ENCODE results near the gene MICAL3. TPM values are rescaled to one million over a fixed set of nuclear protein-coding genes. Genes with fewer than 3 reads are reported as not detected.

The MICAL3 gene
- polyA plus RNA-seq, 1 of the 3 experiments (the other 2 are of a cell fraction): 83.1 TPM

DNA sequence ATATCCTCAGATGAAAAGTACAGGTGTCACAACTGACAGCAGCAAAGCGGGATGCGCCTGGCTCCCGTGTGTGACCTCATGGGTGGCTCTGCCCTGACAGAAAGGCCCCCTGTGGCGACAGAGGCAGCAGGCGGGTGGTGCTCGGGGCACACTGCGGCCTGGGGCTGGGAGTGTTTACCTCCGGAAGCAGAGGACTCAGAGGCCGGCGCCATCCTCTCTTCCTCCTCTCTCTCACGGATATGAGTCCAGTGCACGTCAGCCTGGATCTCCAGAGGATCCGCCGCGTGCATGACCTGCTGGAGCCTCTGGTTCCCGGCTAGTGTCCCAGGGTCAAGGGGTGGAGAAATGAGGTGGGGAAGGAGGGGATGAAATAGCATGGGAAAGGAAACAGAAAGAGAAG, 196.9 kb downstream of the MICAL3 start:
- no peak for TF ChIP-seq FOXJ3 (CRISPR knock-in tag; IDR thresholded peaks at IDR 0.05)
- TF ChIP-seq, protein P1, sequence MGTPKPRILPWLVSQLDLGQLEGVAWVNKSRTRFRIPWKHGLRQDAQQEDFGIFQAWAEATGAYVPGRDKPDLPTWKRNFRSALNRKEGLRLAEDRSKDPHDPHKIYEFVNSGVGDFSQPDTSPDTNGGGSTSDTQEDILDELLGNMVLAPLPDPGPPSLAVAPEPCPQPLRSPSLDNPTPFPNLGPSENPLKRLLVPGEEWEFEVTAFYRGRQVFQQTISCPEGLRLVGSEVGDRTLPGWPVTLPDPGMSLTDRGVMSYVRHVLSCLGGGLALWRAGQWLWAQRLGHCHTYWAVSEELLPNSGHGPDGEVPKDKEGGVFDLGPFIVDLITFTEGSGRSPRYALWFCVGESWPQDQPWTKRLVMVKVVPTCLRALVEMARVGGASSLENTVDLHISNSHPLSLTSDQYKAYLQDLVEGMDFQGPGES (IDR thresholded peaks at IDR 0.05; ENCODE audit: low read depth, low read length): no peak
- no peak for TF ChIP-seq NFIC (IDR thresholded peaks at IDR 0.05; ENCODE audit: borderline replicate concordance)
- TF ChIP-seq, protein P2, sequence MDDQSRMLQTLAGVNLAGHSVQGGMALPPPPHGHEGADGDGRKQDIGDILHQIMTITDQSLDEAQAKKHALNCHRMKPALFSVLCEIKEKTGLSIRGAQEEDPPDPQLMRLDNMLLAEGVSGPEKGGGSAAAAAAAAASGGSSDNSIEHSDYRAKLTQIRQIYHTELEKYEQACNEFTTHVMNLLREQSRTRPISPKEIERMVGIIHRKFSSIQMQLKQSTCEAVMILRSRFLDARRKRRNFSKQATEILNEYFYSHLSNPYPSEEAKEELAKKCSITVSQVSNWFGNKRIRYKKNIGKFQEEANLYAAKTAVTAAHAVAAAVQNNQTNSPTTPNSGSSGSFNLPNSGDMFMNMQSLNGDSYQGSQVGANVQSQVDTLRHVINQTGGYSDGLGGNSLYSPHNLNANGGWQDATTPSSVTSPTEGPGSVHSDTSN (IDR thresholded peaks at IDR 0.05): no peak
- CTCF ChIA-PET: interaction anchor here (7.4 kb wide), 1 partner anchor 248 kb away, joined by 186 read pairs; the partner anchor contains the start of gene PEX26
- DNase-seq: no peak

DNA sequence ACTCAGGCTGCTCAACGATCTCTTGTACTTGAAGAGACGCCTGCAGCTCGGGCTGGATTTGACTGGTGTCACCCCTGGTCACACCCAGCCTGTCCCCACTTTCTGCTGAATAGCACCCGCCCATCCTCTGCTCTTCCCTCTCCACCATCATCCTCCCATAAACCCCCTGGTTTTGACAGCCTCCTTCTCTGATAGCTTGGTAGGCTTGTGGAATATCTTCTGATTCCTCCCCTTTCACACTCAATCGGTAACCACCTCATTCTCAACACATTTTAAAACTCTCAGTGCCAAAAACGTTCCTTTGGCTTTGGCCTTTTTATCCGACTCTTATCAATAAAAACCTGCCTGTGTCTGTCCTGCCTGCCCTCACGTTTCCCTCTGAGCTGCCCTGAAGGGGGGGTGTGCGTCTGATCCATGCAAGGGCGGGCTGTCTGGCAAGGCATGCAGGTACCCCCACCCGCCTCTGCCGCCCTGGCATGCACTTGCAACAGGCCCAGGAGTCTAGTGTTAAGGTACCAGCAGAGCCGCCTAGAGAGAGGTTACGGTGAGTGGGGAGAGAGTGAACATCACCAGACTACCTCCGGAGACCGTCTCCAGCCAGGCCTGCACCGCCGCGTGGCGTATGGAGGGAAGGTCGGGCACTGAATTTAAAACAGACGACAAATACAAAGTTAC, 198.3 kb downstream of the MICAL3 start:
- DNase-seq: no peak
- Histone ChIP-seq H3K4me3 (ENCODE audit: low read depth in 2 of 2, low read length in 1 of 2) (no peak overlapping the region), H3K9me2 (no peaks in the 10 kb centered on the region), H3K9ac (no peak overlapping the region), H3K27ac (ENCODE audit: low read depth in 2 of 2, low read length in 1 of 2) (no peak overlapping the region), H4K20me1 (ENCODE audit: insufficient read depth) (no peaks in the 10 kb centered on the region), H2AFZ (ENCODE audit: low read depth) (no peak overlapping the region), H3K79me2 (ENCODE audit: insufficient read depth) (no peaks in the 10 kb centered on the region), H3K27me3 (ENCODE audit: insufficient read depth) (no peaks in the 10 kb centered on the region), H3K36me3 (replicated peaks in 1 of 2; ENCODE audit: control insufficient read depth in 1 of 2, insufficient read depth in 2 of 2, low read length in 1 of 2) (peaks cover 6 to 81% of the 10 kb centered on the region in 2 experiments), H3K4me2 (no peak overlapping the region), H3F3A (replicated peaks; ENCODE audit: insufficient read depth) (peaks cover 5% of the 10 kb centered on the region), H3K4me1 (ENCODE audit: control insufficient read depth in 1 of 2, insufficient read depth in 2 of 2, low read depth in 1 of 2, low read length in 1 of 2) (peaks cover 0 to 9% of the 10 kb centered on the region in 2 experiments; a peak in 1 of 4 replicates), H3K9me3 (no peaks in the 10 kb centered on the region)
- POLR2A ChIA-PET: no interaction called here
- TF ChIP-seq RXRA (IDR thresholded peaks at IDR 0.05; ENCODE audit: borderline replicate concordance, low read depth) (no peak), FOXJ3 (CRISPR knock-in tag; IDR thresholded peaks at IDR 0.05) (no peak), TAF1 (IDR thresholded peaks at IDR 0.05; ENCODE audit: borderline replicate concordance, low read depth, low read length) (no peak), RFX5 (IDR thresholded peaks at IDR 0.05; ENCODE audit: low read length) (no peak), NFIC (IDR thresholded peaks at IDR 0.05; ENCODE audit: borderline replicate concordance) (no peak)
- TF ChIP-seq, protein P3, sequence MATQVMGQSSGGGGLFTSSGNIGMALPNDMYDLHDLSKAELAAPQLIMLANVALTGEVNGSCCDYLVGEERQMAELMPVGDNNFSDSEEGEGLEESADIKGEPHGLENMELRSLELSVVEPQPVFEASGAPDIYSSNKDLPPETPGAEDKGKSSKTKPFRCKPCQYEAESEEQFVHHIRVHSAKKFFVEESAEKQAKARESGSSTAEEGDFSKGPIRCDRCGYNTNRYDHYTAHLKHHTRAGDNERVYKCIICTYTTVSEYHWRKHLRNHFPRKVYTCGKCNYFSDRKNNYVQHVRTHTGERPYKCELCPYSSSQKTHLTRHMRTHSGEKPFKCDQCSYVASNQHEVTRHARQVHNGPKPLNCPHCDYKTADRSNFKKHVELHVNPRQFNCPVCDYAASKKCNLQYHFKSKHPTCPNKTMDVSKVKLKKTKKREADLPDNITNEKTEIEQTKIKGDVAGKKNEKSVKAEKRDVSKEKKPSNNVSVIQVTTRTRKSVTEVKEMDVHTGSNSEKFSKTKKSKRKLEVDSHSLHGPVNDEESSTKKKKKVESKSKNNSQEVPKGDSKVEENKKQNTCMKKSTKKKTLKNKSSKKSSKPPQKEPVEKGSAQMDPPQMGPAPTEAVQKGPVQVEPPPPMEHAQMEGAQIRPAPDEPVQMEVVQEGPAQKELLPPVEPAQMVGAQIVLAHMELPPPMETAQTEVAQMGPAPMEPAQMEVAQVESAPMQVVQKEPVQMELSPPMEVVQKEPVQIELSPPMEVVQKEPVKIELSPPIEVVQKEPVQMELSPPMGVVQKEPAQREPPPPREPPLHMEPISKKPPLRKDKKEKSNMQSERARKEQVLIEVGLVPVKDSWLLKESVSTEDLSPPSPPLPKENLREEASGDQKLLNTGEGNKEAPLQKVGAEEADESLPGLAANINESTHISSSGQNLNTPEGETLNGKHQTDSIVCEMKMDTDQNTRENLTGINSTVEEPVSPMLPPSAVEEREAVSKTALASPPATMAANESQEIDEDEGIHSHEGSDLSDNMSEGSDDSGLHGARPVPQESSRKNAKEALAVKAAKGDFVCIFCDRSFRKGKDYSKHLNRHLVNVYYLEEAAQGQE (IDR thresholded peaks at IDR 0.05; ENCODE audit: low read depth, low read length): no peak
- TF ChIP-seq, protein P4, sequence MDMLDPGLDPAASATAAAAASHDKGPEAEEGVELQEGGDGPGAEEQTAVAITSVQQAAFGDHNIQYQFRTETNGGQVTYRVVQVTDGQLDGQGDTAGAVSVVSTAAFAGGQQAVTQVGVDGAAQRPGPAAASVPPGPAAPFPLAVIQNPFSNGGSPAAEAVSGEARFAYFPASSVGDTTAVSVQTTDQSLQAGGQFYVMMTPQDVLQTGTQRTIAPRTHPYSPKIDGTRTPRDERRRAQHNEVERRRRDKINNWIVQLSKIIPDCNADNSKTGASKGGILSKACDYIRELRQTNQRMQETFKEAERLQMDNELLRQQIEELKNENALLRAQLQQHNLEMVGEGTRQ (IDR thresholded peaks at IDR 0.05; ENCODE audit: borderline replicate concordance, low read depth, low read length): no peak
- TF ChIP-seq, protein P5, sequence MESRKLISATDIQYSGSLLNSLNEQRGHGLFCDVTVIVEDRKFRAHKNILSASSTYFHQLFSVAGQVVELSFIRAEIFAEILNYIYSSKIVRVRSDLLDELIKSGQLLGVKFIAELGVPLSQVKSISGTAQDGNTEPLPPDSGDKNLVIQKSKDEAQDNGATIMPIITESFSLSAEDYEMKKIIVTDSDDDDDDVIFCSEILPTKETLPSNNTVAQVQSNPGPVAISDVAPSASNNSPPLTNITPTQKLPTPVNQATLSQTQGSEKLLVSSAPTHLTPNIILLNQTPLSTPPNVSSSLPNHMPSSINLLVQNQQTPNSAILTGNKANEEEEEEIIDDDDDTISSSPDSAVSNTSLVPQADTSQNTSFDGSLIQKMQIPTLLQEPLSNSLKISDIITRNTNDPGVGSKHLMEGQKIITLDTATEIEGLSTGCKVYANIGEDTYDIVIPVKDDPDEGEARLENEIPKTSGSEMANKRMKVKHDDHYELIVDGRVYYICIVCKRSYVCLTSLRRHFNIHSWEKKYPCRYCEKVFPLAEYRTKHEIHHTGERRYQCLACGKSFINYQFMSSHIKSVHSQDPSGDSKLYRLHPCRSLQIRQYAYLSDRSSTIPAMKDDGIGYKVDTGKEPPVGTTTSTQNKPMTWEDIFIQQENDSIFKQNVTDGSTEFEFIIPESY (IDR thresholded peaks at IDR 0.05; ENCODE audit: borderline replicate concordance, low read depth): no peak
- 94% methylated on average over 22 of the region's 22 CpGs for WGBS (ENCODE audit: low lambda C conversion rate)
- CTCF ChIA-PET: interaction anchor here (1.5 to 2.9 kb wide), 3 partner anchors 66 to 250 kb away, joined by 3 to 19 read pairs (median 7); no protein-coding TSS in a partner anchor

More for the DNA sequence above, 196.9 kb downstream of the MICAL3 start:
- 95% methylated on average over 14 of the region's 16 CpGs for WGBS (ENCODE audit: low lambda C conversion rate)
- Histone ChIP-seq H3K9me2 (no peaks in the 10 kb centered on the region), H3F3A (replicated peaks; ENCODE audit: insufficient read depth) (peaks cover 5% of the 10 kb centered on the region), H3K79me2 (ENCODE audit: insufficient read depth) (no peaks in the 10 kb centered on the region), H3K9ac (no peak overlapping the region), H3K4me3 (ENCODE audit: low read depth in 2 of 2, low read length in 1 of 2) (no peak overlapping the region), H3K27me3 (ENCODE audit: insufficient read depth) (no peaks in the 10 kb centered on the region), H3K4me1 (ENCODE audit: control insufficient read depth in 1 of 2, insufficient read depth in 2 of 2, low read depth in 1 of 2, low read length in 1 of 2) (peaks cover 0 to 9% of the 10 kb centered on the region in 2 experiments; a peak in 1 of 4 replicates), H3K36me3 (replicated peaks in 1 of 2; ENCODE audit: control insufficient read depth in 1 of 2, insufficient read depth in 2 of 2, low read length in 1 of 2) (peaks cover 6 to 73% of the 10 kb centered on the region in 2 experiments), H3K9me3 (no peaks in the 10 kb centered on the region), H4K20me1 (ENCODE audit: insufficient read depth) (no peaks in the 10 kb centered on the region), H3K27ac (ENCODE audit: low read depth in 2 of 2, low read length in 1 of 2) (no peak overlapping the region), H2AFZ (ENCODE audit: low read depth) (no peak overlapping the region), H3K4me2 (no peak overlapping the region)
- POLR2A ChIA-PET: no interaction called here
